Muscle of leg (tissue), 11 donors: ENCODE results near the gene KLF7. TPM values are rescaled to one million over a fixed set of nuclear protein-coding genes. Genes with fewer than 3 reads are reported as not detected.
A peak's percentile ranks its signal among the peaks of the same experiment; 100 is the strongest.

Experiments
- DNase-seq: peaks from one replicate; pipeline ENCODE4 v3.0.0; 2013
- H3K27ac ChIP-seq: one replicate; pipeline ENCODE4 v1.5.1; 2013; ENCODE audit warnings: mild to moderate bottlenecking, low read length, control low read depth
- H3K27me3 ChIP-seq: one replicate; pipeline ENCODE4 v1.6.1; 2013; ENCODE audit warnings: low read length; ENCODE audit not compliant: control insufficient read depth, insufficient read depth
- H3K36me3 ChIP-seq: one replicate; pipeline ENCODE4 v1.6.1; 2013; ENCODE audit warnings: low read length; ENCODE audit not compliant: control insufficient read depth, insufficient read depth
- H3K4me1 ChIP-seq: one replicate; pipeline ENCODE4 v1.6.1; 2013; ENCODE audit warnings: low read length; ENCODE audit not compliant: control insufficient read depth, insufficient read depth
- H3K4me3 ChIP-seq: one replicate; pipeline ENCODE4 v1.5.1; 2013; ENCODE audit warnings: low read length, control low read depth
- H3K9me3 ChIP-seq: replicated peaks from 2 replicates; pipeline ENCODE4 v1.6.1; 2013; ENCODE audit warnings: low read depth, low read length; ENCODE audit not compliant: control insufficient read depth
- WGBS: methylation state at CpG from one replicate; pipeline ENCODE4 v1.1.5; 2013; ENCODE audit warnings: missing lambda C conversion rate; ENCODE audit not compliant: insufficient coverage; 5-methylcytosine and 5-hydroxymethylcytosine counted together
- polyA plus RNA-seq, 8 donors: library from polyadenylated mRNA; unstranded; fragments of 120-200 nt; gene quantifications; one replicate each; pipeline versions ENCODE4 v1.2.1 to v1.2.3, GENCODE V29; 2013; ENCODE audit warnings: inconsistent platforms in 1 of 8, low replicate concordance in 1 of 8; ENCODE audit not compliant: insufficient read length in 8 of 8, insufficient read depth in 1 of 8
- total RNA-seq: library from RNA; stranded (reverse); fragments of 120-200 nt; gene quantifications from one replicate; pipeline ENCODE4 v1.2.4, GENCODE V29; 2013

The KLF7 gene
- total and polyA plus RNA-seq, 9 donors = 8.7 to 20.5 (median 15.7) TPM

GRCh38 chr2:207173641-207174040 lies 7.9 kb upstream of the KLF7 start:
- Histone ChIP-seq H3K27ac (no peak overlapping the region), H3K9me3 (no peaks in the 10 kb centered on the region), H3K4me3 (no peak overlapping the region), H3K36me3 (no peaks in the 10 kb centered on the region), H3K27me3 (no peaks in the 10 kb centered on the region), H3K4me1 (no peaks in the 10 kb centered on the region)
- no peak for DNase-seq
- no CpG with 5 or more reads among the region's 1 CpG for WGBS

DNA sequence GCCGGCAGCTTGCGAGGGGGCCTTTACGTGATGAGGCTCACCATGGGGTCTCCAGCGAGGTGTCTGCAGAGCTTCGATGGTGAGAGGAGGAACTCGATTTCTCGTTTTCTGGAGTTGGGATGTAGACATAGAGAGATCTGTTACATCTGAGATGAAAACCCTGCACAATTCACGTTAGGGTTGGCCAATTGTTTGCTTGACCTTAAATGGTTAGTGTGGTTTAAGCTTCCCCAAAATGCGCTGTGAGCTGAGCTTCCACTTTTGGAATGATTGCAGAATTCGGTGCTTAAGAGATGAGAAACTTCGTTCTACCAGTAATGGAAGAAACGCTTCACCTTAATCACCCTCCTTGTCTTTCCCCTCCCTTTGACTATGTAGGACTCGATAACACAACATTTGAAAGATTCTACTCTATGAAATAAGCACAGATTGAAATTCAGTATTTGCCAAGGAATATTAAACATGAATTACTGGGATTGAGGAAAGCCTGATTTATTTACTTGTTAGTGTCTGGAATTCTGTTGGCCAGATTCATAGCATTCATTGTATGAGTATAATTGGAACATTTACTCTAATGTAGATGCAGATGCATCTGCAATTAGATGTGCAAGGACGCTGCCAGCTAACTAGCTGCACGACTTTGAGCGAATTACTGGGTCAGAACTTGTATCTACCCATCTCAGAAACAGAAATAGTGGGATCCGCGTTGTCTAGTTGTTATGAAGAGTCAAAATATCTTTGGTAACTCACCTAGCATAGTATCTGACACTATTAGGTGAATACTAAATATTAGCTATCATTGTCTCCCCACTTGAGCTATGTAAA lies 1.6 kb upstream of the KLF7 start:
- no peaks in the 10 kb centered on the region for H3K9me3 ChIP-seq
- no CpG with 5 or more reads among the region's 18 CpGs for WGBS
- peak overlapping the region; percentile 59 for H3K4me3 ChIP-seq
- peak overlapping the region; percentile 97 for H3K27ac ChIP-seq
- H3K4me1 ChIP-seq = peaks cover 13% of the 10 kb centered on the region
- no peaks in the 10 kb centered on the region for H3K36me3 ChIP-seq
- no peaks in the 10 kb centered on the region for H3K27me3 ChIP-seq
- peak; percentile 80 for DNase-seq

DNA sequence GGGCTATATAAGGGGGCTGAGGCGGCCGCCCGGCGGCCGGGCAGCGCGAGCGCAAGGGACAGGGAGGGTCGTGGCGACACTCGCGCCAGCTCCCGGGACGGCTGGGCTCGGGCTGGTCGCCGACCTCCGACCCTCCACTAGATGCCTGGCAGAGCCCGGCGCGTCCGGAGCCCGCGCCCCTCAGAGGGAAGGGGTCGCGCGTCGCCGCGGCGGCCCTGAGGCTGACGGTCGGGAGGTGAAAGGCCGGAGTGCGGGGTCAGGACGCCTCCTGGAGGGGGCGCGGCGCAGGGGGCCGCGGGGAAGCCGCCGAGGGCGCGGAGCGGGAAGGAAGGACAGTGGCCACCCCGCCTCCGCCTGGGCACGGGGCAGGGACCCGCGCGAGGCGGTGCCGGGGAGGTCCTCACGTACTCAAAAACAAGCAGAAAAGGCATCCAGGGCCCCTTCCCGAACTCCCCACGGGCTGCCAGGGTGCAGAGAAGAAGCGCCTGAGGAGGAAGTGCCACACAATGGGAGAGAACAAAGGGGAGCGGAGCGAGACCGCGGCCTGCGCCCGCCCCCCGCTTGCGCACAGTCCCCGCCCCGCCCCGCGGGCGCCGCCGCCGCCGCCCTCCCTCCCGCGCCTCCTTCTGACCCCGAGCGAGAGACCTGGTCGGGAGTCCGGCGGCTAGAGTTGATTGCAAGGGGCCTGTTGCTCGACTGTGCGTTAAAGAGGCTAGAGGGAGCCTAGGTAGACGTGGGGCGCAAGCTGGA lies 776 bp upstream of the KLF7 start:
- DNase-seq = peak; percentile 91
- no peaks in the 10 kb centered on the region for H3K27me3 ChIP-seq
- peaks cover 16% of the 10 kb centered on the region for H3K4me1 ChIP-seq
- H3K4me3 ChIP-seq = peak overlapping the region; percentile 59
- no peaks in the 10 kb centered on the region for H3K9me3 ChIP-seq
- under 1% methylated on average over 78 of the region's 86 CpGs for WGBS
- no peaks in the 10 kb centered on the region for H3K36me3 ChIP-seq
- H3K27ac ChIP-seq = peak overlapping the region; percentile 97

GRCh38 chr2:207166039-207166348 lies 246 bp upstream of the KLF7 start:
- no peaks in the 10 kb centered on the region for H3K27me3 ChIP-seq
- H3K4me1 ChIP-seq = peaks cover 19% of the 10 kb centered on the region
- 1% methylated on average over 17 of the region's 20 CpGs for WGBS
- DNase-seq = peak; percentile 100
- H3K4me3 ChIP-seq = peak overlapping the region; percentile 83
- H3K36me3 ChIP-seq = no peaks in the 10 kb centered on the region
- H3K9me3 ChIP-seq = no peaks in the 10 kb centered on the region
- peak overlapping the region; percentile 97 for H3K27ac ChIP-seq

DNA sequence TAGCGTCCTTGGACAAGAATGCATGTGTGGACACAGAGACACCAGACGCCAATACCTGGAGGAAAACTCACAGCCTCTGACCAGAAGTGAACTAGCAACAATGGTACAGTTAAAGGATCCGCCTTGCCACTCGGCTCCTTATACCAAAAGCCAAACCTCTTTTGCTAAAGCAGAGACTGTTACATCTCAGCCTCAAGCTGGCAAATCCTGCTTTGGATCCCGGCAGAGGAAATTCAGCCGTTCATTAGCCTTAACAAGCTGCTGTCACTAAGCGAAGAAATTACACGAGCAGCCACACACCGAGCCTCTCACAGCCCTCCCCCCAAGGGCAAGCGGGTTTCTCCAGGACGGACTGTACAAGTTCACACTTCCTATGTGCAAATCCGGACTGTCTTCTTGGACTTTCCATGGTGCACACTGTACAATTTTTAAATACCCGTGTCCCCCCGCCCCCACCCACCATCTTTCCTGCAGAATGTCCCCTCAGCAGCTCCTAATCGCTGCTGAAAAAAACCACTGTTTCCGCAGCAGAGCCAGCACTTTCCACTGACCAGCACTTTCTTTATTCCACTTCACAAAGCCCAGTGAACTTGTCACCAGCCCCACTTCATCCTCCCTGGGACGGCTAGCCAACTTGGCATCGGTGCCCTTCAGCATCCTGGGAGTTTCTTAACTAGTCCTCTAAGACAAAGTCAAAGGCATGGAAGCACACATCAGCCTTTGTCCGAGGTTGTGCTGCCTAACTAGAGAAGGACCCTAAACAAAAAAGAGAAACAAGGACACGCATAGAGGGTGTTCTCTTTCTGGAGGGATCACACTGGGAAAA lies 1.5 kb downstream of the KLF7 start:
- DNase-seq = peak; percentile 86
- Histone ChIP-seq H3K4me1 (peaks cover 19% of the 10 kb centered on the region), H3K27me3 (no peaks in the 10 kb centered on the region), H3K4me3 (peak overlapping the region; percentile 83), H3K9me3 (no peaks in the 10 kb centered on the region), H3K27ac (peak overlapping the region; percentile 92), H3K36me3 (no peaks in the 10 kb centered on the region)
- 0% methylated on average over 18 of the region's 20 CpGs for WGBS

- H3K9me3 ChIP-seq = no peaks in the 10 kb centered on the region
- peak overlapping the region; percentile 83 for H3K4me3 ChIP-seq
- no peaks in the 10 kb centered on the region for H3K27me3 ChIP-seq
- no peaks in the 10 kb centered on the region for H3K36me3 ChIP-seq
- peaks cover 19% of the 10 kb centered on the region for H3K4me1 ChIP-seq
- WGBS = no CpG with 5 or more reads among the region's 2 CpGs
- no peak for DNase-seq
- peak overlapping the region; percentile 92 for H3K27ac ChIP-seq
Observed at GRCh38 chr2:207163756-207164005, 2.1 kb downstream of the KLF7 start.

DNA sequence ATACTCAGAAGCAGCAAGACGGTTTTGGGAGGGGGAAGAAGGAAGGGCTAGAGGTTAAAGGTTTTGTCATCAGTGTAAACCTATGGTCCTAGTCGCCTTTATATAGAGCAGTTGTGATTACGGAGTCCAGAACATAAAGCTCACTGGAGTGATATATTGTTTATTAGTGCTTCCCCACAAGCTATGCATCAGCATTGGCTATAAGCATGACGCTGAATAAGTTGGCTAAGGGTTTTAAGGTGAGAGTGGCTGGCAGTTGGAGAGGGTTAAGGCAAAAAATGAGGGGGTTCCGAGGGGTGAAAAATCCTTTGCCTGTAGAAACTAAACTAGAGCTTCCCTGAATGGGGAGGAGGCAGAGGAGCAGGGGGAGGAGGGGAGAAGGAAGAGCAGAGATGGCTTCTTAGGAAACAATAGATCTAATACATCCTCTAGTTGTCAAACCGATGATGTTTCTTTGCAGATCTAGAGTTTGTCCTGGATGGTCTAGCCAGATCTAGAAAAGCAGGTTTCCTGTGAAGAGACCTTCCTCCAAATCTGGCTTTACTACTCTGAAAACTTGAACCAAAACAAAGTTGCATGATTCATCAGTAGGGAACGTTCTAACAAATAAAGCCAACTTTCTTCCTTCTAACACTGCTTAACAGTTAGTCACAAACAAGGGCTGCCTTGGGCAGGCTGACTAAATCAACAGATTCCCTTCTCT lies 2.5 kb downstream of the KLF7 start:
- Histone ChIP-seq H3K36me3 (no peaks in the 10 kb centered on the region), H3K27ac (peak overlapping the region; percentile 92), H3K4me1 (peaks cover 19% of the 10 kb centered on the region), H3K27me3 (no peaks in the 10 kb centered on the region), H3K4me3 (peak overlapping the region; percentile 83), H3K9me3 (no peaks in the 10 kb centered on the region)
- WGBS = 8% methylated on average over 3 of the region's 7 CpGs
- peak; percentile 87 for DNase-seq

- Histone ChIP-seq H3K4me3 (no peak overlapping the region), H3K36me3 (no peaks in the 10 kb centered on the region), H3K4me1 (peaks cover 19% of the 10 kb centered on the region), H3K9me3 (no peaks in the 10 kb centered on the region), H3K27ac (peak overlapping the region; percentile 92), H3K27me3 (no peaks in the 10 kb centered on the region)
- peak; percentile 58 for DNase-seq
- WGBS = 23% methylated on average over 5 of the region's 8 CpGs
Observed at GRCh38 chr2:207162316-207162715, 3.4 kb downstream of the KLF7 start.

GRCh38 chr2:207161247-207162123 lies 4.3 kb downstream of the KLF7 start:
- peak overlapping the region; percentile 92 for H3K27ac ChIP-seq
- H3K9me3 ChIP-seq = no peaks in the 10 kb centered on the region
- H3K4me3 ChIP-seq = no peak overlapping the region
- peaks cover 16% of the 10 kb centered on the region for H3K4me1 ChIP-seq
- no peaks in the 10 kb centered on the region for H3K27me3 ChIP-seq
- no peaks in the 10 kb centered on the region for H3K36me3 ChIP-seq
- peak; percentile 45 for DNase-seq
- WGBS = 14% methylated on average over 1 of the region's 7 CpGs
